A549 (cell line): ENCODE measurements around the gene PVR. TPM values are rescaled to one million over a fixed set of nuclear protein-coding genes. Genes with fewer than 3 reads are reported as not detected.

Experiments used
- ATAC-seq, 2 experiments: fragments of 200-7000 bp in 1 of 2; fragments of >200 bp in 1 of 2; cut with Nextera tagmentation in 1 of 2; cut with Tn5 transposase in 1 of 2; 3 replicates each; pipeline versions ENCODE4 v1.8.0 to v1.9.1; 2018 to 2020; ENCODE audit warnings: mild to moderate bottlenecking in 1 of 2, moderate library complexity in 1 of 2
- CTCF ChIA-PET: fragments of 300-600 bp; sonication (Branson Sonifier 250); formaldehyde crosslinking; extraction: SDS; loops from one replicate; lab custom pipeline; 2021; ENCODE audit warnings: antibody characterized with exemption, inconsistent platforms; lab: Yijun Ruan, JAX
- POLR2A ChIA-PET: fragments of 350-600 bp; formaldehyde crosslinking; extraction: SDS; loops from one replicate; lab custom pipeline; 2021; ENCODE audit warnings: antibody characterized with exemption, inconsistent platforms; lab: Yijun Ruan, JAX
- DNase-seq, 2 experiments: peaks; one replicate each; pipeline versions ENCODE4 v3.0.0 to v3.0.0-alpha.2; 2011 to 2016; ENCODE audit warnings: low read depth in 1 of 2, low spot score in 1 of 2
- FAIRE-seq: peaks from 2 replicates; lab custom pipeline; 2011; peaks lifted over from hg19 to GRCh38; lab: Jason Lieb, UNC
- H3K27ac ChIP-seq, 2 experiments: fragments of >200 bp; sonication (Bioruptor Twin); formaldehyde crosslinking; 3 replicates each; pipeline ENCODE4 v1.5.1; 2016 to 2017
- H3K4me1 ChIP-seq: fragments of >200 bp; sonication (Bioruptor Twin); formaldehyde crosslinking; 3 replicates; pipeline ENCODE4 v1.6.1; 2016
- H3K4me2 ChIP-seq: fragments of >200 bp; sonication (Bioruptor Twin); formaldehyde crosslinking; 3 replicates; pipeline ENCODE4 v1.6.1; 2016
- H3K4me3 ChIP-seq: fragments of >200 bp; sonication (Bioruptor Twin); formaldehyde crosslinking; 3 replicates; pipeline ENCODE4 v1.5.1; 2016
- H3K9me3 ChIP-seq: fragments of >200 bp; sonication (Bioruptor Twin); formaldehyde crosslinking; 3 replicates; pipeline ENCODE4 v1.6.1; 2016
- CBX8 ChIP-seq: fragments of 200-600 bp; sonication (generic); IDR thresholded peaks from 2 replicates; pipeline ENCODE4 v1.6.1; 2016
- CEBPB ChIP-seq, 2 experiments: fragments of >200 bp in 1 of 2; sonication (Bioruptor Twin) in 1 of 2; formaldehyde crosslinking in 1 of 2; IDR thresholded peaks; 2 replicates each; pipeline ENCODE4 v1.6.1; 2012 to 2016
- CHD4 ChIP-seq: fragments of 200-600 bp; sonication (generic); IDR thresholded peaks from 2 replicates; pipeline ENCODE4 v1.6.1; 2016; ENCODE audit warnings: antibody characterized with exemption, mild to moderate bottlenecking, borderline replicate concordance
- CTCF ChIP-seq: fragments of >200 bp; sonication (Bioruptor Twin); formaldehyde crosslinking; IDR thresholded peaks from 3 replicates; pipeline ENCODE4 v1.5.1; 2016
- ELK1 ChIP-seq: fragments of 150-350 bp; IDR thresholded peaks from 2 replicates; pipeline ENCODE4 v1.6.1; 2014; ENCODE audit warnings: low read depth, mild to moderate bottlenecking, low read length
- EP300 ChIP-seq, 2 experiments: fragments of >200 bp; sonication (Bioruptor Twin); formaldehyde crosslinking; IDR thresholded peaks; 2 replicates in 1 of 2; 3 replicates in 1 of 2; pipeline ENCODE4 v1.6.1; 2016 to 2017
- FOSB ChIP-seq: fragments of 250-450 bp; sonication (Bioruptor Pico); IDR thresholded peaks from 2 replicates; pipeline ENCODE4 v1.5.0; 2020; ENCODE audit warnings: mild to moderate bottlenecking, moderate library complexity
- FOXS1 ChIP-seq: fragments of 250-450 bp; sonication (Bioruptor Pico); IDR thresholded peaks from 2 replicates; pipeline ENCODE4 v1.5.0; 2020; ENCODE audit warnings: mild to moderate bottlenecking, moderate library complexity
- HDAC2 ChIP-seq: fragments of 200-600 bp; sonication (generic); IDR thresholded peaks from 2 replicates; pipeline ENCODE4 v1.6.1; 2016
- HEYL ChIP-seq: fragments of 250-450 bp; sonication (Bioruptor Pico); IDR thresholded peaks from 2 replicates; pipeline ENCODE4 v1.8.0; 2021; ENCODE audit warnings: mild to moderate bottlenecking, moderate library complexity
- HMGXB4 ChIP-seq: fragments of 250-450 bp; sonication (Bioruptor Pico); IDR thresholded peaks from 2 replicates; pipeline ENCODE4 v1.5.0; 2021; ENCODE audit warnings: mild to moderate bottlenecking, moderate library complexity, borderline replicate concordance
- HOXB5 ChIP-seq: fragments of 250-450 bp; sonication (Bioruptor Pico); IDR thresholded peaks from 2 replicates; pipeline ENCODE4 v1.5.0; 2020; ENCODE audit warnings: mild to moderate bottlenecking, moderate library complexity
- JUN ChIP-seq, 2 experiments: fragments of >200 bp; sonication (Bioruptor Twin); formaldehyde crosslinking; IDR thresholded peaks; 2 replicates in 1 of 2; 3 replicates in 1 of 2; pipeline ENCODE4 v1.6.1; 2016 to 2017
- NFE2L2 ChIP-seq: fragments of 150-350 bp; conservative IDR thresholded peaks from 2 replicates; pipeline ENCODE4 v1.6.1; 2014; ENCODE audit warnings: low read length
- NR3C1 ChIP-seq: fragments of >200 bp; sonication (Bioruptor Twin); formaldehyde crosslinking; IDR thresholded peaks from 3 replicates; pipeline ENCODE4 v1.6.1; 2017
- PBX3 ChIP-seq: IDR thresholded peaks from 2 replicates; pipeline ENCODE4 v1.6.1; 2012
- WGBS: methylation state at CpG from one replicate; pipeline ENCODE4 v1.1.6; 2017; ENCODE audit errors: missing lambda C conversion rate; 5-methylcytosine and 5-hydroxymethylcytosine counted together
- polyA plus RNA-seq, 4 experiments: library from polyadenylated mRNA; depleted of rRNA in 3 of 4; stranded (reverse); fragments of >200 nt; fragmentation: RNase III in 1 of 4; extraction: RNeasy Plus Mini Kit Qiagen cat#74134 plus additional on column Dnase treatment in 1 of 4; gene quantifications; 2 replicates in 3 of 4; 3 replicates in 1 of 4; pipeline ENCODE4 v1.2.3, GENCODE V29; 2011 to 2017

Gene PVR
- polyA plus RNA-seq, 2 of the 4 experiments (the other 2 are of a cell fraction): 90.3 to 108 TPM

- no peak for TF ChIP-seq NFE2L2
- TF ChIP-seq PBX3: no peak
- TF ChIP-seq HOXB5 (CRISPR knock-in tag): no peak
Observed at GRCh38 chr19:44647144-44647543, 3.4 kb downstream of the PVR start (continued).

- Histone ChIP-seq H3K4me1 (peaks cover 47% of the 10 kb centered on the region), H3K4me3 (no peak overlapping the region), H3K27ac (peak overlapping the region in 1 of 2 experiments; percentile 56; a peak in 2 of 6 replicates), H3K4me2 (peak overlapping the region; percentile 77), H3K9me3 (no peaks in the 10 kb centered on the region)
- FAIRE-seq (no peak), DNase-seq (no peak), ATAC-seq (peak in 1 of 2 experiments; percentile 11; a peak in 3 of 6 replicates)
- POLR2A ChIA-PET: no interaction called here
- no peak for TF ChIP-seq FOXS1 (CRISPR knock-in tag)
- no peak for TF ChIP-seq HMGXB4 (CRISPR knock-in tag)
- TF ChIP-seq NR3C1: no peak
- no peak for TF ChIP-seq CTCF
- TF ChIP-seq CEBPB (IDR thresholded peaks at IDR 0.05): no peak
- no peak for TF ChIP-seq EP300 (IDR thresholded peaks at IDR 0.05)
- no peak for TF ChIP-seq HEYL (CRISPR knock-in tag)
- TF ChIP-seq ELK1: no peak
- TF ChIP-seq CBX8: no peak
- TF ChIP-seq FOSB (CRISPR knock-in tag): no peak
- 32% methylated on average over 3 of the region's 3 CpGs for WGBS
- CTCF ChIA-PET: interaction anchor here (0.6 to 5.5 kb wide), 24 partner anchors 8 to 1094 kb away, joined by 3 to 25 read pairs (median 4); partner anchors contain the start of genes BCAM and IGSF23
Observed at GRCh38 chr19:44648631-44649251, 5.0 kb downstream of the PVR start.

- Histone ChIP-seq H3K4me1 (peaks cover 55% of the 10 kb centered on the region), H3K9me3 (no peaks in the 10 kb centered on the region), H3K27ac (peak overlapping the region in 1 of 2 experiments; percentile 27; a peak in 1 of 6 replicates), H3K4me2 (no peak overlapping the region), H3K4me3 (no peak overlapping the region)
- FAIRE-seq (no peak), DNase-seq (no peak), ATAC-seq (no peak)
- ChIA-PET POLR2A (interaction anchor here (0.8 kb wide), 1 partner anchor 45 kb away, joined by 3 read pairs; no protein-coding TSS in a partner anchor), CTCF (interaction anchor here (0.7 to 5.5 kb wide), 13 partner anchors 9 to 448 kb away, joined by 3 to 18 read pairs (median 5); no protein-coding TSS in a partner anchor)
- 92% methylated on average over 15 of the region's 15 CpGs for WGBS
- TF ChIP-seq NFE2L2 (no peak), JUN (IDR thresholded peaks at IDR 0.05) (no peak), HDAC2 (no peak), HOXB5 (CRISPR knock-in tag) (no peak), CHD4 (no peak)
Observed at GRCh38 chr19:44649578-44650145, 6.0 kb downstream of the PVR start.
